ENCODE data around the gene EBF4. TPM values are rescaled to one million over a fixed set of nuclear protein-coding genes. Genes with fewer than 3 reads are reported as not detected.

The EBF4 gene
- polyA plus RNA-seq, 1 donor from 2014 or later = 13.2 TPM

DNA sequence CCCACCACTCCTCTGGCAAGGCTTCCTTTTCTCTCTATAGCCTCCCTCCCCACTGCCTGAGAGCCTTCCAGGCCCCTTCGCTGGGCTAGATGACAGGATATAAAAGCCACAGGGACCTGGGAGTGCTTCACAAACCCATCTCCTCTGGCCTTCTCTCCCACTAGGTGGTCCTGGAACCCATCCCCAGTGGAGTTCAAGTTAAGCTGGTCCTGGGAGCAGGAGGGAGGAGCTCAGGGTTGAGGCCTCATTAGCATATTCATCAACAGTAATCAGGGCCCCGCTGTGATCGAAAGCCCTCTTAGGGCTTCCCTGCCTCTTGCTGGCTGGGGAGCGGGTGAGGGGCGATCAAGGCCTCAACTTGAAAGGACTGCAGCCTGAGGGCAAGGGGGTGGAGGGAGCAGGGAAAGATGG lies 9.1 kb downstream of the EBF4 start:
- H4K20me1 ChIP-seq (ENCODE audit: insufficient read depth) = no peaks in the 10 kb centered on the region
- H3K27ac ChIP-seq (ENCODE audit: low read length) = no peak overlapping the region
- no peaks in the 10 kb centered on the region for H3F3A ChIP-seq (ENCODE audit: insufficient read depth, low read length, poor library complexity, severe bottlenecking)
- TF ChIP-seq EP300 (conservative IDR thresholded peaks at IDR 0.05; ENCODE audit: poor library complexity, severe bottlenecking) = no peak
- TF ChIP-seq MXI1 (conservative IDR thresholded peaks at IDR 0.05; ENCODE audit: poor library complexity, severe bottlenecking) = no peak
- no peak for TF ChIP-seq POLR2AphosphoS5 (IDR thresholded peaks at IDR 0.05)
- no peak for TF ChIP-seq RAD21 (conservative IDR thresholded peaks at IDR 0.05)
- TF ChIP-seq, protein P1, sequence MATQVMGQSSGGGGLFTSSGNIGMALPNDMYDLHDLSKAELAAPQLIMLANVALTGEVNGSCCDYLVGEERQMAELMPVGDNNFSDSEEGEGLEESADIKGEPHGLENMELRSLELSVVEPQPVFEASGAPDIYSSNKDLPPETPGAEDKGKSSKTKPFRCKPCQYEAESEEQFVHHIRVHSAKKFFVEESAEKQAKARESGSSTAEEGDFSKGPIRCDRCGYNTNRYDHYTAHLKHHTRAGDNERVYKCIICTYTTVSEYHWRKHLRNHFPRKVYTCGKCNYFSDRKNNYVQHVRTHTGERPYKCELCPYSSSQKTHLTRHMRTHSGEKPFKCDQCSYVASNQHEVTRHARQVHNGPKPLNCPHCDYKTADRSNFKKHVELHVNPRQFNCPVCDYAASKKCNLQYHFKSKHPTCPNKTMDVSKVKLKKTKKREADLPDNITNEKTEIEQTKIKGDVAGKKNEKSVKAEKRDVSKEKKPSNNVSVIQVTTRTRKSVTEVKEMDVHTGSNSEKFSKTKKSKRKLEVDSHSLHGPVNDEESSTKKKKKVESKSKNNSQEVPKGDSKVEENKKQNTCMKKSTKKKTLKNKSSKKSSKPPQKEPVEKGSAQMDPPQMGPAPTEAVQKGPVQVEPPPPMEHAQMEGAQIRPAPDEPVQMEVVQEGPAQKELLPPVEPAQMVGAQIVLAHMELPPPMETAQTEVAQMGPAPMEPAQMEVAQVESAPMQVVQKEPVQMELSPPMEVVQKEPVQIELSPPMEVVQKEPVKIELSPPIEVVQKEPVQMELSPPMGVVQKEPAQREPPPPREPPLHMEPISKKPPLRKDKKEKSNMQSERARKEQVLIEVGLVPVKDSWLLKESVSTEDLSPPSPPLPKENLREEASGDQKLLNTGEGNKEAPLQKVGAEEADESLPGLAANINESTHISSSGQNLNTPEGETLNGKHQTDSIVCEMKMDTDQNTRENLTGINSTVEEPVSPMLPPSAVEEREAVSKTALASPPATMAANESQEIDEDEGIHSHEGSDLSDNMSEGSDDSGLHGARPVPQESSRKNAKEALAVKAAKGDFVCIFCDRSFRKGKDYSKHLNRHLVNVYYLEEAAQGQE (IDR thresholded peaks at IDR 0.05; ENCODE audit: borderline replicate concordance) = no peak
- TF ChIP-seq, protein P2, sequence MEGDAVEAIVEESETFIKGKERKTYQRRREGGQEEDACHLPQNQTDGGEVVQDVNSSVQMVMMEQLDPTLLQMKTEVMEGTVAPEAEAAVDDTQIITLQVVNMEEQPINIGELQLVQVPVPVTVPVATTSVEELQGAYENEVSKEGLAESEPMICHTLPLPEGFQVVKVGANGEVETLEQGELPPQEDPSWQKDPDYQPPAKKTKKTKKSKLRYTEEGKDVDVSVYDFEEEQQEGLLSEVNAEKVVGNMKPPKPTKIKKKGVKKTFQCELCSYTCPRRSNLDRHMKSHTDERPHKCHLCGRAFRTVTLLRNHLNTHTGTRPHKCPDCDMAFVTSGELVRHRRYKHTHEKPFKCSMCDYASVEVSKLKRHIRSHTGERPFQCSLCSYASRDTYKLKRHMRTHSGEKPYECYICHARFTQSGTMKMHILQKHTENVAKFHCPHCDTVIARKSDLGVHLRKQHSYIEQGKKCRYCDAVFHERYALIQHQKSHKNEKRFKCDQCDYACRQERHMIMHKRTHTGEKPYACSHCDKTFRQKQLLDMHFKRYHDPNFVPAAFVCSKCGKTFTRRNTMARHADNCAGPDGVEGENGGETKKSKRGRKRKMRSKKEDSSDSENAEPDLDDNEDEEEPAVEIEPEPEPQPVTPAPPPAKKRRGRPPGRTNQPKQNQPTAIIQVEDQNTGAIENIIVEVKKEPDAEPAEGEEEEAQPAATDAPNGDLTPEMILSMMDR (IDR thresholded peaks at IDR 0.05; ENCODE audit: poor library complexity, severe bottlenecking) = no peak
- no peak for TF ChIP-seq SMC3 (conservative IDR thresholded peaks at IDR 0.05; ENCODE audit: poor library complexity)
- TF ChIP-seq TAF1 (IDR thresholded peaks at IDR 0.05; ENCODE audit: low read depth) = no peak
- TF ChIP-seq EZH2 (IDR thresholded peaks at IDR 0.05; ENCODE audit: borderline replicate concordance, insufficient read depth, low read length, poor library complexity, severe bottlenecking) = no peak
- H3K9me2 ChIP-seq (ENCODE audit: insufficient read depth, low read length) = no peaks in the 10 kb centered on the region
- no peaks in the 10 kb centered on the region for H3K27me3 ChIP-seq (ENCODE audit: insufficient read depth, low read depth, low read length)
- H2AFZ ChIP-seq (ENCODE audit: low read depth, low read length) = no peak overlapping the region
- no peak overlapping the region for H3K4me2 ChIP-seq (ENCODE audit: low read length)
- H3K36me3 ChIP-seq (ENCODE audit: insufficient read depth, low read length) = no peaks in the 10 kb centered on the region
- no peaks in the 10 kb centered on the region for H3K79me2 ChIP-seq (replicated peaks; ENCODE audit: insufficient read depth, low read length)
- H3K9ac ChIP-seq (ENCODE audit: low read length) = no peak overlapping the region
- no peak overlapping the region for H3K4me3 ChIP-seq (ENCODE audit: low read length)
- no peaks in the 10 kb centered on the region for H3K9me3 ChIP-seq (ENCODE audit: low read length)

DNA sequence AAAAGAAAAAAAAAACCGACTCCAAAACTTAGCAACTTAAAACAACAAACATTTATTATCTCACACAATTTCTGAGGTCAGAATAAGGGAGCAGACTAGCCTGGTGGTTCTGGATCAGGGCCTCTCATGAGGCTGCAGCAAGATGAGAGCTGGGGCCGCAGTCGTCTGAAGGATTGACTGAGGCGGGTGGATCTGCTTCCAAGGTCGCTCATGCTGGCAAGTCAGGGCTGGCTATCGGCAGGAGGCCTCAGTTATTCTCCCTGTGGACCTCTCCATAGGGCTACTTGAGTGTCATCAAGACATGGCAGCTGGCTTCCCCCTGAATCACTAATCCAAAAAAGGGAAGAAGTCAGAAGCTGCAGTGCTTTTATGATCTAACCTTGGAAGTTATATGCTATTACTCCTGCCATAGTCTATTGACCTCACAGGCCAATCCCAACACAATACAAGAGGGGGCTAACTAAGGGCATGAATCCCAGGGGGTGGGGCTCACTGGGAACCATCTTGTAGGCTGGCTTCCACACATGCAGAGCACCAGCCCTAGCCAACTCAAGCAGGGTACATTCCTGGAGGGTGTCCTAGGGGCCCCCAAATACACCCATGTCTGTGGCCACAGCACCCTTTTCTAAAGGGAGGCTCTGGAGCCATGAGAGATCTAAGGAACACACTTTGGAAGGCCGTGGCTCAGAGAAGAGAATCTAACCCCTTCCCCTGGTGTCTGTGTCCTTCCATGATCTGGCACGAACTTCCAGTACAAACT lies 11.3 kb downstream of the EBF4 start:
- H3K79me2 ChIP-seq (replicated peaks; ENCODE audit: insufficient read depth, low read length) = no peaks in the 10 kb centered on the region
- no peaks in the 10 kb centered on the region for H3F3A ChIP-seq (ENCODE audit: insufficient read depth, low read length, poor library complexity, severe bottlenecking)
- H3K9ac ChIP-seq (ENCODE audit: low read length) = no peak overlapping the region
- no peaks in the 10 kb centered on the region for H3K36me3 ChIP-seq (ENCODE audit: insufficient read depth, low read length)
- TF ChIP-seq EP300 (conservative IDR thresholded peaks at IDR 0.05; ENCODE audit: poor library complexity, severe bottlenecking) (no peak), MXI1 (conservative IDR thresholded peaks at IDR 0.05; ENCODE audit: poor library complexity, severe bottlenecking) (no peak), RAD21 (conservative IDR thresholded peaks at IDR 0.05) (no peak), TAF1 (IDR thresholded peaks at IDR 0.05; ENCODE audit: low read depth) (no peak)
- TF ChIP-seq, protein P2 (IDR thresholded peaks at IDR 0.05; ENCODE audit: poor library complexity, severe bottlenecking) = no peak
- H3K9me3 ChIP-seq (ENCODE audit: low read length) = no peaks in the 10 kb centered on the region
- H3K27me3 ChIP-seq (ENCODE audit: insufficient read depth, low read depth, low read length) = no peaks in the 10 kb centered on the region
- H3K27ac ChIP-seq (ENCODE audit: low read length) = no peak overlapping the region
- no peak overlapping the region for H2AFZ ChIP-seq (ENCODE audit: low read depth, low read length)
- no peak overlapping the region for H3K4me3 ChIP-seq (ENCODE audit: low read length)
- H3K4me2 ChIP-seq (ENCODE audit: low read length) = no peak overlapping the region
- H4K20me1 ChIP-seq (ENCODE audit: insufficient read depth) = no peaks in the 10 kb centered on the region
- no peaks in the 10 kb centered on the region for H3K9me2 ChIP-seq (ENCODE audit: insufficient read depth, low read length)

Measured in neural cell (in vitro differentiated cells).